Ishikawa (cell line): ENCODE data around the gene ZNF181.

Experiments used
- EP300 ChIP-seq: IDR thresholded peaks from 2 replicates; pipeline ENCODE4 v1.6.1; 2012; ENCODE audit warnings: borderline replicate concordance
- FOXM1 ChIP-seq: IDR thresholded peaks from 2 replicates; pipeline ENCODE4 v1.6.1; 2012; ENCODE audit warnings: low read depth, borderline replicate concordance
- NFIC ChIP-seq: IDR thresholded peaks from 2 replicates; pipeline ENCODE4 v1.6.1; 2012
- RAD21 ChIP-seq: IDR thresholded peaks from 2 replicates; pipeline ENCODE4 v1.6.1; 2012; ENCODE audit warnings: low read depth
- TAF1 ChIP-seq: IDR thresholded peaks from 2 replicates; pipeline ENCODE4 v1.6.1; 2012; ENCODE audit warnings: low read depth, mild to moderate bottlenecking
- TCF12 ChIP-seq: IDR thresholded peaks from 2 replicates; pipeline ENCODE4 v1.6.1; 2012; ENCODE audit warnings: low read depth
- TEAD4 ChIP-seq: IDR thresholded peaks from 2 replicates; pipeline ENCODE4 v1.6.1; 2012
- YY1 ChIP-seq: IDR thresholded peaks from 2 replicates; pipeline ENCODE4 v1.6.1; 2012; ENCODE audit warnings: low read depth
- TF ChIP-seq, protein P1 (sequence below): IDR thresholded peaks from 2 replicates; pipeline ENCODE4 v1.6.1; 2012; ENCODE audit warnings: low read depth, mild to moderate bottlenecking
- TF ChIP-seq, protein P2 (sequence below): IDR thresholded peaks from 2 replicates; pipeline ENCODE4 v1.6.1; 2012
- TF ChIP-seq, protein P3 (sequence below): IDR thresholded peaks from 2 replicates; pipeline ENCODE4 v1.6.1; 2012

GRCh38 chr19:34787059-34787824 is 53.2 kb downstream of the ZNF181 start:
- TF ChIP-seq, protein P1, sequence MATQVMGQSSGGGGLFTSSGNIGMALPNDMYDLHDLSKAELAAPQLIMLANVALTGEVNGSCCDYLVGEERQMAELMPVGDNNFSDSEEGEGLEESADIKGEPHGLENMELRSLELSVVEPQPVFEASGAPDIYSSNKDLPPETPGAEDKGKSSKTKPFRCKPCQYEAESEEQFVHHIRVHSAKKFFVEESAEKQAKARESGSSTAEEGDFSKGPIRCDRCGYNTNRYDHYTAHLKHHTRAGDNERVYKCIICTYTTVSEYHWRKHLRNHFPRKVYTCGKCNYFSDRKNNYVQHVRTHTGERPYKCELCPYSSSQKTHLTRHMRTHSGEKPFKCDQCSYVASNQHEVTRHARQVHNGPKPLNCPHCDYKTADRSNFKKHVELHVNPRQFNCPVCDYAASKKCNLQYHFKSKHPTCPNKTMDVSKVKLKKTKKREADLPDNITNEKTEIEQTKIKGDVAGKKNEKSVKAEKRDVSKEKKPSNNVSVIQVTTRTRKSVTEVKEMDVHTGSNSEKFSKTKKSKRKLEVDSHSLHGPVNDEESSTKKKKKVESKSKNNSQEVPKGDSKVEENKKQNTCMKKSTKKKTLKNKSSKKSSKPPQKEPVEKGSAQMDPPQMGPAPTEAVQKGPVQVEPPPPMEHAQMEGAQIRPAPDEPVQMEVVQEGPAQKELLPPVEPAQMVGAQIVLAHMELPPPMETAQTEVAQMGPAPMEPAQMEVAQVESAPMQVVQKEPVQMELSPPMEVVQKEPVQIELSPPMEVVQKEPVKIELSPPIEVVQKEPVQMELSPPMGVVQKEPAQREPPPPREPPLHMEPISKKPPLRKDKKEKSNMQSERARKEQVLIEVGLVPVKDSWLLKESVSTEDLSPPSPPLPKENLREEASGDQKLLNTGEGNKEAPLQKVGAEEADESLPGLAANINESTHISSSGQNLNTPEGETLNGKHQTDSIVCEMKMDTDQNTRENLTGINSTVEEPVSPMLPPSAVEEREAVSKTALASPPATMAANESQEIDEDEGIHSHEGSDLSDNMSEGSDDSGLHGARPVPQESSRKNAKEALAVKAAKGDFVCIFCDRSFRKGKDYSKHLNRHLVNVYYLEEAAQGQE = no peak
- TF ChIP-seq RAD21 = no peak
- TF ChIP-seq, protein P2, sequence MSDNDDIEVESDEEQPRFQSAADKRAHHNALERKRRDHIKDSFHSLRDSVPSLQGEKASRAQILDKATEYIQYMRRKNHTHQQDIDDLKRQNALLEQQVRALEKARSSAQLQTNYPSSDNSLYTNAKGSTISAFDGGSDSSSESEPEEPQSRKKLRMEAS = no peak
- no peak for TF ChIP-seq YY1
- TF ChIP-seq TCF12 = no peak
- no peak for TF ChIP-seq EP300
- TF ChIP-seq NFIC = no peak
- TF ChIP-seq, protein P3, sequence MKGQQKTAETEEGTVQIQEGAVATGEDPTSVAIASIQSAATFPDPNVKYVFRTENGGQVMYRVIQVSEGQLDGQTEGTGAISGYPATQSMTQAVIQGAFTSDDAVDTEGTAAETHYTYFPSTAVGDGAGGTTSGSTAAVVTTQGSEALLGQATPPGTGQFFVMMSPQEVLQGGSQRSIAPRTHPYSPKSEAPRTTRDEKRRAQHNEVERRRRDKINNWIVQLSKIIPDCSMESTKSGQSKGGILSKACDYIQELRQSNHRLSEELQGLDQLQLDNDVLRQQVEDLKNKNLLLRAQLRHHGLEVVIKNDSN = no peak
- no peak for TF ChIP-seq TEAD4
- TF ChIP-seq FOXM1 = no peak
- no peak for TF ChIP-seq TAF1
